ENCODE data around the gene CDH26. TPM values are rescaled to one million over a fixed set of nuclear protein-coding genes. Genes with fewer than 3 reads are reported as not detected.

CDH26 gene
- total and polyA plus RNA-seq, 2 donors (not counting 3 experiments of a cell fraction or from before 2014, with no cell fraction given) = 0.01 TPM; not detected in 1

- no TSS peak for BruUV-seq (replicated peaks)
- intact Hi-C loops (cut with micrococcal nuclease) = no loop called here
- H3K9ac ChIP-seq (replicated peaks; ENCODE audit: extremely low read depth, insufficient read depth, low read length) = no peak within 1 kb of the TSS
Observed at GRCh38 chr20:59933296-59933848, 24.9 kb upstream of the CDH26 start, which contains the start of gene SYCP2. Gene SYCP2, minus strand, starts transcription at chr20:59933637. Its CDS starts 11,224 bp downstream, at chr20:59922413.

More at GRCh38 chr20:59933296-59933848, 24.9 kb upstream of the CDH26 start, which contains the start of gene SYCP2:
- H3K4me2 ChIP-seq (ENCODE audit: insufficient read depth, low read length) = peak within 1 kb of the TSS; percentile 83
- ChIA-PET CTCF (interaction anchor here (1.1 to 2.6 kb wide), 7 partner anchors 10 to 59 kb away, joined by 3 to 28 read pairs (median 7); no protein-coding TSS in a partner anchor), POLR2A (no interaction called here)
- DNase-seq (ENCODE audit: low read depth, low spot score) (no peak), FAIRE-seq (no peak)
- dilution Hi-C loops (cut with MboI; ENCODE audit: extremely low pct_ligation_motif_present, low sequenced_read_pairs) = no loop called here
- peak within 1 kb of the TSS in 2 of 3 experiments; percentile 43 to 55 for H3K4me3 ChIP-seq (replicated peaks in 1 of 3; ENCODE audit: insufficient read depth in 1 of 3, low read depth in 1 of 3, low read length in 3 of 3)
- no peaks in the 10 kb centered on the region for H4K20me1 ChIP-seq (replicated peaks; ENCODE audit: control insufficient read depth, extremely low read depth, insufficient read depth, low read length)
- H3K4me1 ChIP-seq (ENCODE audit: control insufficient read depth, extremely low read depth, insufficient read depth, low read length) = peaks cover 3% of the 10 kb centered on the region
- no peak within 1 kb of the TSS for H3K27ac ChIP-seq (ENCODE audit: insufficient read depth, low read depth, low read length)
- H2AFZ ChIP-seq (ENCODE audit: low read depth, low read length) = peak within 1 kb of the TSS; percentile 90
- no peaks in the 10 kb centered on the region for H3K9me1 ChIP-seq (replicated peaks; ENCODE audit: control insufficient read depth, extremely low read depth, insufficient read depth, low read length)
- peaks cover 2 to 3% of the 10 kb centered on the region in 2 experiments for H3K27me3 ChIP-seq (ENCODE audit: control insufficient read depth in 2 of 2, insufficient read depth in 2 of 2, low read length in 2 of 2)
- TF ChIP-seq FOS (IDR thresholded peaks at IDR 0.05; ENCODE audit: borderline replicate concordance, insufficient read depth, low read length) (no peak), EZH2 (IDR thresholded peaks at IDR 0.05; ENCODE audit: borderline replicate concordance, low read depth, low read length, severe bottlenecking) (no peak), GATA2 (IDR thresholded peaks at IDR 0.05; ENCODE audit: insufficient read depth, insufficient read length, low read depth, low read length) (no peak), CTCF (IDR thresholded peaks at IDR 0.05; ENCODE audit: extremely low read depth in 1 of 2, insufficient read depth in 1 of 2, low read depth in 1 of 2, low read length in 2 of 2) (no peak), MYC (IDR thresholded peaks at IDR 0.05; ENCODE audit: low read depth, low read length) (no peak), POLR2AphosphoS5 (IDR thresholded peaks at IDR 0.05; ENCODE audit: insufficient read depth, low read depth, low read length) (no peak), MAX (IDR thresholded peaks at IDR 0.05; ENCODE audit: insufficient read depth, insufficient read length) (no peak), POLR2A (IDR thresholded peaks at IDR 0.05; ENCODE audit: low read depth, low read length) (no peak), JUN (IDR thresholded peaks at IDR 0.05; ENCODE audit: borderline replicate concordance, insufficient read depth, insufficient read length, low read depth) (no peak)
- H3K36me3 ChIP-seq (ENCODE audit: control insufficient read depth in 2 of 2, extremely low read depth in 1 of 2, insufficient read depth in 2 of 2, low read length in 2 of 2) = no peaks in the 10 kb centered on the region
- no peaks in the 10 kb centered on the region for H3K79me2 ChIP-seq (ENCODE audit: control insufficient read depth, insufficient read depth, low read length)
- H3K9me3 ChIP-seq (replicated peaks; ENCODE audit: control insufficient read depth, insufficient read depth, low read length) = no peaks in the 10 kb centered on the region

Data from endothelial cell of umbilical vein (primary cell).